Tibial nerve (tissue), 4 donors: ENCODE measurements around the gene OSBPL5.

Experiments
- EP300 ChIP-seq, 2 donors: sonication (generic); formaldehyde crosslinking; IDR thresholded peaks; one replicate each; pipeline ENCODE4 v1.6.1; 2017; ENCODE audit warnings: antibody characterized with exemption in 2 of 2, mild to moderate bottlenecking in 1 of 2
- POLR2A ChIP-seq, 2 donors: fragments of 450-650 bp; IDR thresholded peaks; one replicate each; pipeline ENCODE4 v1.6.1; 2017; ENCODE audit warnings: antibody characterized with exemption in 2 of 2, mild to moderate bottlenecking in 2 of 2, moderate library complexity in 2 of 2
- TF ChIP-seq, protein P1 (sequence below), 5 experiments: fragments of 200-600 bp in 3 of 5; fragments of 450-650 bp in 2 of 5; sonication (generic) in 3 of 5; IDR thresholded peaks; one replicate each; pipeline ENCODE4 v1.5.1; 2016 to 2019; ENCODE audit warnings: antibody characterized with exemption in 5 of 5, mild to moderate bottlenecking in 3 of 5, moderate library complexity in 2 of 5

DNA sequence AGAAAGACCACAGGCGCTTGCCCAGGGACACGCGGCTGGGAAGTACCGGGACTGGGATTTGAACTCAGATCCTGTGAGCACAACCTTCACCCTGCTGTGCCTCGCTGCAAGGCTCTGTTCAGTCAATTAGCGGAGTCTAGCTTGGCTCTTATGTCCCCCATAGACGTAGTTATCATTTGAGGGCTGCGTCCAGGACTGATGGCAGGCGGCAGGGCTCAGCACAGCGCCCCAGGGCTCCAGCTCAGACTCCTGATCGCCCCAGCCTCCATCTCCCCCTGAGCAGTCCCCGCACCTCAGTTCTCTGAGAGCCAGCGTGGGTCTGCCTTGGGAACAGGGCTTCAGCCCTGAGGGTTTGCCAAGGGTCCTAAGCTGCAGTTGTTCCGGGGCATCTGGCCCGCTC is 33.7 kb upstream of the OSBPL5 start:
- TF ChIP-seq POLR2A (IDR thresholded peaks at IDR 0.05) (no peak), EP300 (IDR thresholded peaks at IDR 0.05) (no peak)
- TF ChIP-seq, protein P1, sequence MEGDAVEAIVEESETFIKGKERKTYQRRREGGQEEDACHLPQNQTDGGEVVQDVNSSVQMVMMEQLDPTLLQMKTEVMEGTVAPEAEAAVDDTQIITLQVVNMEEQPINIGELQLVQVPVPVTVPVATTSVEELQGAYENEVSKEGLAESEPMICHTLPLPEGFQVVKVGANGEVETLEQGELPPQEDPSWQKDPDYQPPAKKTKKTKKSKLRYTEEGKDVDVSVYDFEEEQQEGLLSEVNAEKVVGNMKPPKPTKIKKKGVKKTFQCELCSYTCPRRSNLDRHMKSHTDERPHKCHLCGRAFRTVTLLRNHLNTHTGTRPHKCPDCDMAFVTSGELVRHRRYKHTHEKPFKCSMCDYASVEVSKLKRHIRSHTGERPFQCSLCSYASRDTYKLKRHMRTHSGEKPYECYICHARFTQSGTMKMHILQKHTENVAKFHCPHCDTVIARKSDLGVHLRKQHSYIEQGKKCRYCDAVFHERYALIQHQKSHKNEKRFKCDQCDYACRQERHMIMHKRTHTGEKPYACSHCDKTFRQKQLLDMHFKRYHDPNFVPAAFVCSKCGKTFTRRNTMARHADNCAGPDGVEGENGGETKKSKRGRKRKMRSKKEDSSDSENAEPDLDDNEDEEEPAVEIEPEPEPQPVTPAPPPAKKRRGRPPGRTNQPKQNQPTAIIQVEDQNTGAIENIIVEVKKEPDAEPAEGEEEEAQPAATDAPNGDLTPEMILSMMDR (IDR thresholded peaks at IDR 0.05) = no peak
